Thyroid gland (tissue), 4 donors: ENCODE results near the gene ABHD5. TPM values are rescaled to one million over a fixed set of nuclear protein-coding genes. Genes with fewer than 3 reads are reported as not detected.

Experiments used
- DNase-seq, 2 donors: peaks; one replicate each; pipeline ENCODE4 v3.0.0-alpha.2; 2019
- H3K27ac ChIP-seq, 3 donors: fragments of 200-600 bp; sonication (generic); 1 replicate in 2 of 3; 2 replicates in 1 of 3; pipeline ENCODE4 v1.5.1; 2016 to 2019; ENCODE audit warnings: mild to moderate bottlenecking in 1 of 3, moderate library complexity in 1 of 3
- H3K27me3 ChIP-seq: fragments of 200-600 bp; sonication (generic); one replicate; pipeline ENCODE4 v1.5.1; 2019
- H3K36me3 ChIP-seq, 2 donors: fragments of 200-600 bp; sonication (generic); one replicate each; pipeline ENCODE4 v1.5.1; 2016 to 2019
- H3K4me1 ChIP-seq, 2 donors: fragments of 200-600 bp; sonication (generic); one replicate each; pipeline ENCODE4 v1.5.1; 2017 to 2019
- H3K4me3 ChIP-seq, 3 donors: fragments of 200-600 bp; sonication (generic); replicated peaks in 1 of 3; 1 replicate in 2 of 3; 2 replicates in 1 of 3; pipeline ENCODE4 v1.5.1; 2016; ENCODE audit warnings: mild to moderate bottlenecking in 1 of 3
- H3K9me3 ChIP-seq: fragments of 200-600 bp; sonication (generic); one replicate; pipeline ENCODE4 v1.5.1; 2017
- CTCF ChIP-seq, 6 experiments: fragments of 200-600 bp in 3 of 6; fragments of 450-650 bp in 3 of 6; sonication (generic) in 3 of 6; IDR thresholded peaks; one replicate each; pipeline ENCODE4 v1.5.1; 2016 to 2019; ENCODE audit warnings: antibody characterized with exemption in 6 of 6, mild to moderate bottlenecking in 2 of 6, inconsistent platforms in 1 of 6, moderate library complexity in 1 of 6
- POLR2A ChIP-seq, 2 donors: fragments of 450-650 bp; IDR thresholded peaks; one replicate each; pipeline ENCODE4 v1.6.1; 2017; ENCODE audit warnings: antibody characterized with exemption in 2 of 2, mild to moderate bottlenecking in 2 of 2, moderate library complexity in 1 of 2
- WGBS, 2 donors: methylation state at CpG; one replicate each; pipeline ENCODE4 v1.1.5; 2017; 5-methylcytosine and 5-hydroxymethylcytosine counted together
- intact Hi-C: fragments of 100-400 bp; cut with DNase I; formaldehyde crosslinking; loops from one replicate; pipeline ENCODE4 v1.15.1; 2023
- total RNA-seq, 4 donors: library from RNA; depleted of rRNA; stranded (reverse); fragments of >200 nt; gene quantifications; one replicate each; pipeline ENCODE4 v1.2.3, GENCODE V29; 2016

Gene ABHD5
- total RNA-seq = 10 to 100 TPM; 33.1 to 45.4 (median 36.6) TPM

GRCh38 chr3:43690400-43691119 lies at the start of gene ABHD5:
ABHD5 (plus strand) TSS chr3:43690938; CDS start chr3:43690993, 55 bp downstream.
- Histone ChIP-seq H3K27ac (peak within 1 kb of the TSS; percentile 94 to 96 (median 94)), H3K4me1 (peaks cover 15 to 18% of the 10 kb centered on the region in 2 donors), H3K9me3 (no peaks in the 10 kb centered on the region), H3K36me3 (no peaks in the 10 kb centered on the region), H3K4me3 (peak within 1 kb of the TSS; percentile 45 to 88 (median 71)), H3K27me3 (no peaks in the 10 kb centered on the region)
- peak; percentile 91 for DNase-seq
- intact Hi-C loops = loop anchor here (5.0 kb wide), 1 partner anchor 67 kb away; no protein-coding TSS in a partner anchor
- WGBS, 2 donors = 0% methylated on average over 7 of the region's 71 CpGs; no CpG with 5 or more reads in 1 of the 2 donors
- peak; percentile 86 to 98 for TF ChIP-seq POLR2A (IDR thresholded peaks at IDR 0.05)
- peak in 3 of 6 experiments; percentile 3 to 16 (median 6) for TF ChIP-seq CTCF (IDR thresholded peaks at IDR 0.05)

- 93 to 94% methylated on average over 4 of the region's 4 CpGs for WGBS, 2 donors
These were observed 49.2 kb upstream of the ABHD5 start for GRCh38 chr3:43641306-43642114.

GRCh38 chr3:43644443-43644842 lies 46.3 kb upstream of the ABHD5 start:
- no peak overlapping the region for H3K27ac ChIP-seq
- H3K4me1 ChIP-seq = no peaks in the 10 kb centered on the region
- TF ChIP-seq POLR2A (IDR thresholded peaks at IDR 0.05) = no peak
- no peaks in the 10 kb centered on the region for H3K36me3 ChIP-seq
- 81 to 100% methylated on average over 2 of the region's 2 CpGs for WGBS, 2 donors
- no peaks in the 10 kb centered on the region for H3K27me3 ChIP-seq
- H3K9me3 ChIP-seq = no peaks in the 10 kb centered on the region
- H3K4me3 ChIP-seq = no peak overlapping the region
- peak in 1 of 2 donors; percentile 3 for DNase-seq
- intact Hi-C loops = no loop called here

More at GRCh38 chr3:43641306-43642114, 49.2 kb upstream of the ABHD5 start:
- DNase-seq = no peak
- Histone ChIP-seq H3K36me3 (no peaks in the 10 kb centered on the region), H3K4me3 (no peak overlapping the region), H3K9me3 (no peaks in the 10 kb centered on the region), H3K27me3 (no peaks in the 10 kb centered on the region), H3K27ac (no peak overlapping the region), H3K4me1 (no peaks in the 10 kb centered on the region)
- intact Hi-C loops = no loop called here
- TF ChIP-seq POLR2A (IDR thresholded peaks at IDR 0.05) = no peak
- TF ChIP-seq CTCF (IDR thresholded peaks at IDR 0.05) = no peak

GRCh38 chr3:43647331-43648166 lies 43.2 kb upstream of the ABHD5 start:
- Histone ChIP-seq H3K4me3 (no peak overlapping the region), H3K27me3 (no peaks in the 10 kb centered on the region), H3K27ac (no peak overlapping the region), H3K4me1 (peaks cover 0 to 3% of the 10 kb centered on the region in 2 donors), H3K9me3 (no peaks in the 10 kb centered on the region), H3K36me3 (no peaks in the 10 kb centered on the region)
- no peak for DNase-seq
- intact Hi-C loops = no loop called here
- WGBS, 2 donors = 72 to 84% methylated on average over 6 of the region's 6 CpGs
- TF ChIP-seq CTCF (IDR thresholded peaks at IDR 0.05) = no peak
- no peak for TF ChIP-seq POLR2A (IDR thresholded peaks at IDR 0.05)

GRCh38 chr3:43648957-43649356 lies 41.8 kb upstream of the ABHD5 start:
- DNase-seq = no peak
- Histone ChIP-seq H3K4me1 (peaks cover 0 to 3% of the 10 kb centered on the region in 2 donors), H3K4me3 (no peak overlapping the region), H3K9me3 (no peaks in the 10 kb centered on the region), H3K36me3 (no peaks in the 10 kb centered on the region), H3K27ac (no peak overlapping the region), H3K27me3 (no peaks in the 10 kb centered on the region)
- WGBS, 2 donors = 95 to 99% methylated on average over 3 of the region's 3 CpGs
- intact Hi-C loops = no loop called here
- TF ChIP-seq CTCF (IDR thresholded peaks at IDR 0.05) (no peak), POLR2A (IDR thresholded peaks at IDR 0.05) (no peak)
